Measurements from ENCODE around the gene TOP3A. TPM values are rescaled to one million over a fixed set of nuclear protein-coding genes. Genes with fewer than 3 reads are reported as not detected.

The TOP3A gene
- total RNA-seq, 1 experiment from 2014 or later, result 52.2 TPM

- no peak overlapping the region for H3K4me3 ChIP-seq
- peaks cover 25% of the 10 kb centered on the region for H3K4me1 ChIP-seq (replicated peaks; ENCODE audit: insufficient read depth)
- no peak for DNase-seq
- BruUV-seq (replicated peaks), result no TSS peak
- no peaks in the 10 kb centered on the region for H3K9me2 ChIP-seq (ENCODE audit: insufficient read depth)
- H3K4me2 ChIP-seq, result no peak overlapping the region
- no peak overlapping the region for H2AFZ ChIP-seq
- no peaks in the 10 kb centered on the region for H3K27me3 ChIP-seq (ENCODE audit: insufficient read depth, low read depth)
- H4K20me1 ChIP-seq (ENCODE audit: insufficient read depth), result peaks cover 32% of the 10 kb centered on the region
- POLR2A ChIA-PET (ENCODE audit: unreplicated experiment), result no interaction called here
- H3K9me3 ChIP-seq (ENCODE audit: insufficient read depth, low read depth), result no peaks in the 10 kb centered on the region
- intact Hi-C loops (cut with micrococcal nuclease; ENCODE audit: unreplicated experiment), result no loop called here
- peaks cover 52% of the 10 kb centered on the region for H3K36me3 ChIP-seq (ENCODE audit: low read depth)
- H3F3A ChIP-seq (ENCODE audit: insufficient read depth, low read depth), result peaks cover 37% of the 10 kb centered on the region
- CTCF ChIA-PET, result no interaction called here
- no peak for TF ChIP-seq CTCF (conservative IDR thresholded peaks at IDR 0.05)
- TF ChIP-seq EZH2 (IDR thresholded peaks at IDR 0.05; ENCODE audit: low read depth), result no peak
- H3K79me2 ChIP-seq (ENCODE audit: low read depth), result peaks cover 36% of the 10 kb centered on the region
- H3K27ac ChIP-seq, result no peak overlapping the region
These were observed 59.7 kb downstream of the TOP3A start for GRCh38 chr17:18254888-18255649.

- no peak for DNase-seq
- no peak overlapping the region for H3K27ac ChIP-seq
- H2AFZ ChIP-seq, result no peak overlapping the region
- ChIA-PET CTCF (no interaction called here), POLR2A (ENCODE audit: unreplicated experiment) (no interaction called here)
- no peaks in the 10 kb centered on the region for H3K9me2 ChIP-seq (ENCODE audit: insufficient read depth)
- H3F3A ChIP-seq (ENCODE audit: insufficient read depth, low read depth), result peaks cover 37% of the 10 kb centered on the region
- H3K36me3 ChIP-seq (ENCODE audit: low read depth), result peaks cover 52% of the 10 kb centered on the region
- H3K4me3 ChIP-seq, result no peak overlapping the region
- H3K9me3 ChIP-seq (ENCODE audit: insufficient read depth, low read depth), result no peaks in the 10 kb centered on the region
- peaks cover 32% of the 10 kb centered on the region for H4K20me1 ChIP-seq (ENCODE audit: insufficient read depth)
- intact Hi-C loops (cut with micrococcal nuclease; ENCODE audit: unreplicated experiment), result no loop called here
- H3K79me2 ChIP-seq (ENCODE audit: low read depth), result peaks cover 36% of the 10 kb centered on the region
- no peak for TF ChIP-seq EZH2 (IDR thresholded peaks at IDR 0.05; ENCODE audit: low read depth)
- TF ChIP-seq CTCF (conservative IDR thresholded peaks at IDR 0.05), result no peak
- peaks cover 17% of the 10 kb centered on the region for H3K4me1 ChIP-seq (replicated peaks; ENCODE audit: insufficient read depth)
- no TSS peak for BruUV-seq (replicated peaks)
- no peaks in the 10 kb centered on the region for H3K27me3 ChIP-seq (ENCODE audit: insufficient read depth, low read depth)
- H3K4me2 ChIP-seq, result no peak overlapping the region
These were observed 60.6 kb downstream of the TOP3A start for GRCh38 chr17:18253947-18254821.

GRCh38 chr17:18253187-18253884, 61.5 kb downstream of the TOP3A start:
- TF ChIP-seq EZH2 (IDR thresholded peaks at IDR 0.05; ENCODE audit: low read depth), result no peak
- TF ChIP-seq CTCF (conservative IDR thresholded peaks at IDR 0.05), result no peak
- Histone ChIP-seq H3K79me2 (ENCODE audit: low read depth) (peaks cover 32% of the 10 kb centered on the region), H4K20me1 (ENCODE audit: insufficient read depth) (peaks cover 32% of the 10 kb centered on the region), H3K27ac (no peak overlapping the region), H3K4me1 (replicated peaks; ENCODE audit: insufficient read depth) (peaks cover 12% of the 10 kb centered on the region), H3F3A (ENCODE audit: insufficient read depth, low read depth) (peaks cover 37% of the 10 kb centered on the region), H2AFZ (no peak overlapping the region), H3K9me3 (ENCODE audit: insufficient read depth, low read depth) (no peaks in the 10 kb centered on the region), H3K9me2 (ENCODE audit: insufficient read depth) (no peaks in the 10 kb centered on the region), H3K4me3 (no peak overlapping the region), H3K36me3 (ENCODE audit: low read depth) (peaks cover 52% of the 10 kb centered on the region), H3K4me2 (no peak overlapping the region), H3K27me3 (ENCODE audit: insufficient read depth, low read depth) (no peaks in the 10 kb centered on the region)
- intact Hi-C loops (cut with micrococcal nuclease; ENCODE audit: unreplicated experiment), result no loop called here
- POLR2A ChIA-PET (ENCODE audit: unreplicated experiment), result interaction anchor here (0.7 kb wide), 1 partner anchor 23 kb away, joined by 5 read pairs; no protein-coding TSS in a partner anchor
- no peak for DNase-seq
- CTCF ChIA-PET, result no interaction called here
- BruUV-seq (replicated peaks), result no TSS peak

All from PC-9 (cell line).